ENCODE data around the gene MYO5C.

MYO5C gene

GRCh38 chr15:52163321-52164190 is 132.0 kb downstream of the MYO5C start:
- Histone ChIP-seq H4K91ac (ENCODE audit: low read length) (peak overlapping the region; percentile 84), H2AFZ (ENCODE audit: low read depth, low read length) (no peak overlapping the region), H3K79me1 (replicated peaks; ENCODE audit: low read length, poor library complexity, severe bottlenecking) (peaks cover 23% of the 10 kb centered on the region), H3K4me1 (ENCODE audit: control insufficient read depth, insufficient read depth, low read depth, low read length) (peaks cover 6% of the 10 kb centered on the region), H3K9me3 (ENCODE audit: control insufficient read depth, low read length) (no peaks in the 10 kb centered on the region), H4K8ac (ENCODE audit: low read length) (peak overlapping the region; percentile 47), H2BK15ac (ENCODE audit: low read depth, poor library complexity, severe bottlenecking) (no peak overlapping the region), H3K27ac (ENCODE audit: low read length, poor library complexity, severe bottlenecking) (no peak overlapping the region), H3K23ac (ENCODE audit: low read length in 2 of 2) (no peak overlapping the region), H3K4ac (ENCODE audit: low read depth in 1 of 2, low read length in 2 of 2) (no peak overlapping the region), H2BK12ac (ENCODE audit: low read length in 2 of 2) (no peak overlapping the region), H3K4me3 (ENCODE audit: insufficient read depth in 1 of 2, low read depth in 1 of 2, low read length in 2 of 2) (no peak overlapping the region), H3K9ac (ENCODE audit: low read length) (no peak overlapping the region), H2BK5ac (ENCODE audit: low read depth, low read length, poor library complexity, severe bottlenecking) (no peak overlapping the region), H3K4me2 (ENCODE audit: low read length, poor library complexity, severe bottlenecking) (no peak overlapping the region), H3K18ac (ENCODE audit: low read depth in 1 of 2, low read length in 2 of 2) (no peak overlapping the region), H2BK120ac (ENCODE audit: low read depth, low read length) (no peak overlapping the region), H3K27me3 (ENCODE audit: control insufficient read depth in 1 of 2, insufficient read depth in 1 of 2, low read length in 2 of 2) (no peaks in the 10 kb centered on the region), H3K14ac (ENCODE audit: low read length in 2 of 2) (no peak overlapping the region), H3K36me3 (ENCODE audit: control insufficient read depth in 1 of 2, insufficient read depth in 2 of 2, low read depth in 1 of 2, low read length in 2 of 2) (peaks cover 18 to 26% of the 10 kb centered on the region in 2 experiments), H2AK5ac (ENCODE audit: low read length, severe bottlenecking) (no peak overlapping the region)
- WGBS: 91% methylated on average over 17 of the region's 19 CpGs
- DNase-seq: no peak

- Histone ChIP-seq H3K27ac (ENCODE audit: low read length, poor library complexity, severe bottlenecking) (no peak overlapping the region), H4K8ac (ENCODE audit: low read length) (no peak overlapping the region), H4K91ac (ENCODE audit: low read length) (no peak overlapping the region), H3K4me2 (ENCODE audit: low read length, poor library complexity, severe bottlenecking) (no peak overlapping the region), H3K79me1 (replicated peaks; ENCODE audit: low read length, poor library complexity, severe bottlenecking) (peaks cover 25% of the 10 kb centered on the region), H2BK5ac (ENCODE audit: low read depth, low read length, poor library complexity, severe bottlenecking) (no peak overlapping the region), H3K14ac (ENCODE audit: low read length in 2 of 2) (no peak overlapping the region), H3K9ac (ENCODE audit: low read length) (no peak overlapping the region), H3K4me1 (ENCODE audit: control insufficient read depth, insufficient read depth, low read depth, low read length) (peaks cover 6% of the 10 kb centered on the region), H3K18ac (ENCODE audit: low read depth in 1 of 2, low read length in 2 of 2) (no peak overlapping the region), H3K4ac (ENCODE audit: low read depth in 1 of 2, low read length in 2 of 2) (no peak overlapping the region), H3K36me3 (ENCODE audit: control insufficient read depth in 1 of 2, insufficient read depth in 2 of 2, low read depth in 1 of 2, low read length in 2 of 2) (peaks cover 18 to 26% of the 10 kb centered on the region in 2 experiments), H3K27me3 (ENCODE audit: control insufficient read depth in 1 of 2, insufficient read depth in 1 of 2, low read length in 2 of 2) (no peaks in the 10 kb centered on the region), H2AK5ac (ENCODE audit: low read length, severe bottlenecking) (no peak overlapping the region), H2BK120ac (ENCODE audit: low read depth, low read length) (no peak overlapping the region), H3K4me3 (ENCODE audit: insufficient read depth in 1 of 2, low read depth in 1 of 2, low read length in 2 of 2) (no peak overlapping the region), H2BK12ac (ENCODE audit: low read length in 2 of 2) (no peak overlapping the region), H3K9me3 (ENCODE audit: control insufficient read depth, low read length) (no peaks in the 10 kb centered on the region), H2BK15ac (ENCODE audit: low read depth, poor library complexity, severe bottlenecking) (no peak overlapping the region), H2AFZ (ENCODE audit: low read depth, low read length) (no peak overlapping the region), H3K23ac (ENCODE audit: low read length in 2 of 2) (no peak overlapping the region)
- 93% methylated on average over 22 of the region's 22 CpGs for WGBS
- DNase-seq: no peak
Measured at GRCh38 chr15:52162876-52163275, 132.7 kb downstream of the MYO5C start.

- Histone ChIP-seq H2BK15ac (ENCODE audit: low read depth, poor library complexity, severe bottlenecking) (no peak overlapping the region), H3K4me1 (ENCODE audit: control insufficient read depth, insufficient read depth, low read depth, low read length) (peaks cover 6% of the 10 kb centered on the region), H3K4me2 (ENCODE audit: low read length, poor library complexity, severe bottlenecking) (no peak overlapping the region), H2AK5ac (ENCODE audit: low read length, severe bottlenecking) (no peak overlapping the region), H3K27me3 (ENCODE audit: control insufficient read depth in 1 of 2, insufficient read depth in 1 of 2, low read length in 2 of 2) (no peaks in the 10 kb centered on the region), H3K9ac (ENCODE audit: low read length) (no peak overlapping the region), H3K14ac (ENCODE audit: low read length in 2 of 2) (no peak overlapping the region), H2BK5ac (ENCODE audit: low read depth, low read length, poor library complexity, severe bottlenecking) (no peak overlapping the region), H3K4me3 (ENCODE audit: insufficient read depth in 1 of 2, low read depth in 1 of 2, low read length in 2 of 2) (no peak overlapping the region), H3K36me3 (ENCODE audit: control insufficient read depth in 1 of 2, insufficient read depth in 2 of 2, low read depth in 1 of 2, low read length in 2 of 2) (peaks cover 18 to 26% of the 10 kb centered on the region in 2 experiments), H2AFZ (ENCODE audit: low read depth, low read length) (no peak overlapping the region), H2BK120ac (ENCODE audit: low read depth, low read length) (no peak overlapping the region), H4K8ac (ENCODE audit: low read length) (no peak overlapping the region), H3K18ac (ENCODE audit: low read depth in 1 of 2, low read length in 2 of 2) (no peak overlapping the region), H3K9me3 (ENCODE audit: control insufficient read depth, low read length) (no peaks in the 10 kb centered on the region), H3K23ac (ENCODE audit: low read length in 2 of 2) (no peak overlapping the region), H4K91ac (ENCODE audit: low read length) (no peak overlapping the region), H2BK12ac (ENCODE audit: low read length in 2 of 2) (no peak overlapping the region), H3K79me1 (replicated peaks; ENCODE audit: low read length, poor library complexity, severe bottlenecking) (peaks cover 25% of the 10 kb centered on the region), H3K4ac (ENCODE audit: low read depth in 1 of 2, low read length in 2 of 2) (no peak overlapping the region), H3K27ac (ENCODE audit: low read length, poor library complexity, severe bottlenecking) (no peak overlapping the region)
- 77% methylated on average over 2 of the region's 4 CpGs for WGBS
- DNase-seq: no peak
Measured at GRCh38 chr15:52162260-52162659, 133.3 kb downstream of the MYO5C start.

GRCh38 chr15:52161406-52161966 is 134.1 kb downstream of the MYO5C start:
- Histone ChIP-seq H3K4me2 (ENCODE audit: low read length, poor library complexity, severe bottlenecking) (no peak overlapping the region), H3K36me3 (ENCODE audit: control insufficient read depth in 1 of 2, insufficient read depth in 2 of 2, low read depth in 1 of 2, low read length in 2 of 2) (peaks cover 18 to 26% of the 10 kb centered on the region in 2 experiments), H4K8ac (ENCODE audit: low read length) (no peak overlapping the region), H2BK15ac (ENCODE audit: low read depth, poor library complexity, severe bottlenecking) (no peak overlapping the region), H3K9me3 (ENCODE audit: control insufficient read depth, low read length) (no peaks in the 10 kb centered on the region), H2BK5ac (ENCODE audit: low read depth, low read length, poor library complexity, severe bottlenecking) (no peak overlapping the region), H3K4ac (ENCODE audit: low read depth in 1 of 2, low read length in 2 of 2) (no peak overlapping the region), H3K4me1 (ENCODE audit: control insufficient read depth, insufficient read depth, low read depth, low read length) (peaks cover 6% of the 10 kb centered on the region), H3K23ac (ENCODE audit: low read length in 2 of 2) (no peak overlapping the region), H3K18ac (ENCODE audit: low read depth in 1 of 2, low read length in 2 of 2) (no peak overlapping the region), H2AFZ (ENCODE audit: low read depth, low read length) (no peak overlapping the region), H3K9ac (ENCODE audit: low read length) (no peak overlapping the region), H4K91ac (ENCODE audit: low read length) (no peak overlapping the region), H3K27me3 (ENCODE audit: control insufficient read depth in 1 of 2, insufficient read depth in 1 of 2, low read length in 2 of 2) (no peaks in the 10 kb centered on the region), H3K79me1 (replicated peaks; ENCODE audit: low read length, poor library complexity, severe bottlenecking) (peaks cover 25% of the 10 kb centered on the region), H3K4me3 (ENCODE audit: insufficient read depth in 1 of 2, low read depth in 1 of 2, low read length in 2 of 2) (no peak overlapping the region), H3K27ac (ENCODE audit: low read length, poor library complexity, severe bottlenecking) (no peak overlapping the region), H3K14ac (ENCODE audit: low read length in 2 of 2) (no peak overlapping the region), H2BK12ac (ENCODE audit: low read length in 2 of 2) (no peak overlapping the region), H2AK5ac (ENCODE audit: low read length, severe bottlenecking) (peak overlapping the region; percentile 47), H2BK120ac (ENCODE audit: low read depth, low read length) (no peak overlapping the region)
- no peak for DNase-seq
- 98% methylated on average over 11 of the region's 13 CpGs for WGBS

Data from mesenchymal stem cell (in vitro differentiated cells and primary cell).